SK-N-SH (cell line): ENCODE measurements around the gene TNRC6C. TPM values are rescaled to one million over a fixed set of nuclear protein-coding genes. Genes with fewer than 3 reads are reported as not detected.
A peak's percentile ranks its signal among the peaks of the same experiment; 100 is the strongest.

Source experiments
- CTCF ChIA-PET: fragments of 300-600, 350-600 bp; formaldehyde crosslinking; extraction: SDS; loops from one replicate; lab custom pipeline; 2021; lab: Yijun Ruan, JAX
- POLR2A ChIA-PET: fragments of 350-600 bp; sonication (Branson Sonifier 250); formaldehyde crosslinking; extraction: SDS; loops from one replicate; lab custom pipeline; 2020; ENCODE audit warnings: antibody characterized with exemption, inconsistent platforms; lab: Yijun Ruan, JAX
- DNase-seq: peaks from one replicate; pipeline ENCODE4 v3.0.0; 2012
- H2AFZ ChIP-seq: fragments of 200-600 bp; sonication (generic); 2 replicates; pipeline ENCODE4 v1.8.1; 2016; ENCODE audit warnings: antibody characterized with exemption, mild to moderate bottlenecking, low read depth
- H3F3A ChIP-seq: fragments of 200-600 bp; sonication (generic); replicated peaks from 2 replicates; pipeline ENCODE3; 2016; ENCODE audit warnings: antibody characterized with exemption, mild to moderate bottlenecking; ENCODE audit not compliant: insufficient read depth
- H3K27ac ChIP-seq, 2 experiments: fragments of 200-500 bp in 1 of 2; fragments of 200-600 bp in 1 of 2; sonication (Bioruptor generic) in 1 of 2; sonication (generic), shearing (Covaris generic) in 1 of 2; 2 replicates each; pipeline versions ENCODE4 v1.5.1 to v1.6.1; 2014 to 2016; ENCODE audit warnings: low read depth in 2 of 2, inconsistent platforms in 1 of 2, low read length in 1 of 2, mild to moderate bottlenecking in 1 of 2, mixed read lengths in 1 of 2
- H3K27me3 ChIP-seq: fragments of 200-600 bp; sonication (generic), shearing (Covaris generic); 2 replicates; pipeline ENCODE4 v1.6.1; 2016; ENCODE audit warnings: mixed run types; ENCODE audit not compliant: insufficient read depth
- H3K36me3 ChIP-seq, 2 experiments: fragments of 200-500 bp in 1 of 2; fragments of 200-600 bp in 1 of 2; sonication (Bioruptor generic) in 1 of 2; sonication (generic) in 1 of 2; replicated peaks in 1 of 2; 2 replicates each; pipeline versions ENCODE3 to v1.5.1; 2014 to 2016; ENCODE audit warnings: low read length in 1 of 2, mild to moderate bottlenecking in 1 of 2; ENCODE audit not compliant: insufficient read depth in 2 of 2, control insufficient read depth in 1 of 2
- H3K4me1 ChIP-seq, 2 experiments: fragments of 200-500 bp in 1 of 2; fragments of 200-600 bp in 1 of 2; sonication (Bioruptor generic) in 1 of 2; sonication (generic), shearing (Covaris generic) in 1 of 2; 2 replicates each; pipeline versions ENCODE4 v1.5.1 to v1.6.1; 2014 to 2016; ENCODE audit warnings: low read depth in 1 of 2, low read length in 1 of 2, mixed run types in 1 of 2; ENCODE audit not compliant: insufficient read depth in 2 of 2, control insufficient read depth in 1 of 2
- H3K4me2 ChIP-seq: fragments of 200-600 bp; sonication (generic), shearing (Covaris generic); 2 replicates; pipeline ENCODE4 v1.6.1; 2017; ENCODE audit warnings: mixed run types
- H3K4me3 ChIP-seq, 2 experiments: fragments of 200-500 bp in 1 of 2; fragments of 200-600 bp in 1 of 2; sonication (Bioruptor generic) in 1 of 2; sonication (generic), shearing (Covaris generic) in 1 of 2; 2 replicates each; pipeline versions ENCODE4 v1.5.1 to v1.8.1; 2014 to 2016; ENCODE audit warnings: low read depth in 2 of 2, inconsistent platforms in 1 of 2, low read length in 1 of 2, mild to moderate bottlenecking in 1 of 2, mixed read lengths in 1 of 2, moderate library complexity in 1 of 2
- H3K79me2 ChIP-seq: fragments of 200-600 bp; sonication (generic); 2 replicates; pipeline ENCODE4 v1.8.1; 2017; ENCODE audit warnings: mild to moderate bottlenecking; ENCODE audit not compliant: insufficient read depth
- H3K9ac ChIP-seq: fragments of 200-600 bp; sonication (generic); 2 replicates; pipeline ENCODE4 v1.6.1; 2017; ENCODE audit warnings: mixed run types
- H3K9me2 ChIP-seq: fragments of 200-600 bp; sonication (generic); 2 replicates; pipeline ENCODE4 v1.6.1; 2017; ENCODE audit warnings: mixed run types
- H3K9me3 ChIP-seq: fragments of 200-600 bp; sonication (generic); 2 replicates; pipeline ENCODE4 v1.6.1; 2017; ENCODE audit warnings: mixed run types, mild to moderate bottlenecking, moderate library complexity
- H4K20me1 ChIP-seq: fragments of 200-600 bp; sonication (generic); 2 replicates; pipeline ENCODE4 v1.6.1; 2017; ENCODE audit warnings: mild to moderate bottlenecking, mixed run types; ENCODE audit not compliant: insufficient read depth
- CTCF ChIP-seq: fragments of 200-600 bp; sonication (generic); IDR thresholded peaks from 2 replicates; pipeline ENCODE4 v1.6.1; 2017; ENCODE audit warnings: antibody characterized with exemption, mild to moderate bottlenecking, moderate library complexity
- EZH2phosphoT487 ChIP-seq: fragments of 200-600 bp; sonication (generic); IDR thresholded peaks from 2 replicates; pipeline ENCODE4 v1.6.1; 2017; ENCODE audit warnings: low read depth, mixed run types, mild to moderate bottlenecking, antibody characterized with exemption, moderate library complexity, borderline replicate concordance
- FOSL2 ChIP-seq: IDR thresholded peaks from 2 replicates; pipeline ENCODE4 v1.4.0; 2012; ENCODE audit warnings: low read depth, mild to moderate bottlenecking, moderate library complexity, borderline replicate concordance
- FOXM1 ChIP-seq: IDR thresholded peaks from 2 replicates; pipeline ENCODE4 v1.4.0; 2012; ENCODE audit warnings: low read depth, mild to moderate bottlenecking
- GABPA ChIP-seq: IDR thresholded peaks from 2 replicates; pipeline ENCODE4 v1.4.0; 2012; ENCODE audit warnings: low read depth, mild to moderate bottlenecking
- GATA2 ChIP-seq: sonication (generic); formaldehyde crosslinking; IDR thresholded peaks from 2 replicates; pipeline ENCODE4 v1.5.0; 2020; ENCODE audit warnings: mild to moderate bottlenecking, missing genetic modification reagents
- JUND ChIP-seq: IDR thresholded peaks from 2 replicates; pipeline ENCODE4 v1.4.0; 2012
- MEF2A ChIP-seq: IDR thresholded peaks from 2 replicates; pipeline ENCODE4 v1.4.0; 2012; ENCODE audit warnings: low read depth, borderline replicate concordance
- NRF1 ChIP-seq: IDR thresholded peaks from 2 replicates; pipeline ENCODE4 v1.6.1; 2012; ENCODE audit warnings: low read depth, mild to moderate bottlenecking, low read length
- POLR2AphosphoS5 ChIP-seq: IDR thresholded peaks from 2 replicates; pipeline ENCODE4 v1.6.1; 2012; ENCODE audit warnings: low read depth, low read length
- RAD21 ChIP-seq: IDR thresholded peaks from 2 replicates; pipeline ENCODE4 v1.6.1; 2012; ENCODE audit warnings: mild to moderate bottlenecking, low read length
- RFX5 ChIP-seq: IDR thresholded peaks from 2 replicates; pipeline ENCODE4 v1.6.1; 2012; ENCODE audit warnings: mild to moderate bottlenecking, improper control_type of control experiment, low read length
- RXRA ChIP-seq: IDR thresholded peaks from 2 replicates; pipeline ENCODE4 v1.4.0; 2012; ENCODE audit warnings: low read depth, mild to moderate bottlenecking, borderline replicate concordance
- SMC3 ChIP-seq: IDR thresholded peaks from 2 replicates; pipeline ENCODE4 v1.6.1; 2012; ENCODE audit warnings: low read depth, low read length, improper control_type of control experiment
- TEAD4 ChIP-seq: IDR thresholded peaks from 2 replicates; pipeline ENCODE4 v1.4.0; 2012; ENCODE audit warnings: mild to moderate bottlenecking, borderline replicate concordance; ENCODE audit not compliant: insufficient read depth
- WGBS: methylation state at CpG from one replicate; pipeline ENCODE4 v1.1.6; 2017; ENCODE audit warnings: low lambda C conversion rate; 5-methylcytosine and 5-hydroxymethylcytosine counted together
- polyA plus RNA-seq, 3 experiments: library from polyadenylated mRNA; depleted of rRNA; stranded (reverse); fragments of >200 nt; gene quantifications; 2 replicates each; pipeline ENCODE4 v1.2.3, GENCODE V29; 2012
- TF ChIP-seq, protein P1 (sequence below): fragments of 150-350 bp; IDR thresholded peaks from 2 replicates; pipeline ENCODE4 v1.6.1; 2017; ENCODE audit warnings: antibody characterized with exemption, low read length, low read depth, borderline replicate concordance
- TF ChIP-seq, protein P2 (sequence below): IDR thresholded peaks from 2 replicates; pipeline ENCODE4 v1.4.0; 2012; ENCODE audit warnings: low read depth
- TF ChIP-seq, protein P3 (sequence below): fragments of 150-350 bp; IDR thresholded peaks from 2 replicates; pipeline ENCODE4 v1.6.1; 2016; ENCODE audit warnings: mild to moderate bottlenecking, low read depth, low read length
- TF ChIP-seq, protein P4 (sequence below): IDR thresholded peaks from 2 replicates; pipeline ENCODE4 v1.4.0; 2012; ENCODE audit warnings: low read depth, borderline replicate concordance

Gene TNRC6C
- polyA plus RNA-seq, 1 of the 3 experiments (the other 2 are of a cell fraction), result 2.2 TPM

GRCh38 chr17:78133971-78134898, 175.7 kb downstream of the TNRC6C start:
- no peaks in the 10 kb centered on the region for H4K20me1 ChIP-seq
- POLR2A ChIA-PET, result no interaction called here
- peak; percentile 84 for DNase-seq
- no peaks in the 10 kb centered on the region for H3K9me3 ChIP-seq
- H2AFZ ChIP-seq, result no peak overlapping the region
- no peaks in the 10 kb centered on the region; a peak in 1 of 4 replicates for H3K4me1 ChIP-seq
- no peak overlapping the region for H3K9ac ChIP-seq
- H3K27ac ChIP-seq, result no peak overlapping the region
- H3K4me2 ChIP-seq, result no peak overlapping the region
- CTCF ChIA-PET, result interaction anchor here (0.6 to 6.3 kb wide), 21 partner anchors 9 to 333 kb away, joined by 3 to 73 read pairs (median 5); no protein-coding TSS in a partner anchor
- TF ChIP-seq SMC3 (peak; percentile 52), CTCF (peak; percentile 66), GATA2 (CRISPR knock-in tag) (no peak), RFX5 (no peak), RAD21 (peak; percentile 63), JUND (no peak)
- TF ChIP-seq, protein P1, sequence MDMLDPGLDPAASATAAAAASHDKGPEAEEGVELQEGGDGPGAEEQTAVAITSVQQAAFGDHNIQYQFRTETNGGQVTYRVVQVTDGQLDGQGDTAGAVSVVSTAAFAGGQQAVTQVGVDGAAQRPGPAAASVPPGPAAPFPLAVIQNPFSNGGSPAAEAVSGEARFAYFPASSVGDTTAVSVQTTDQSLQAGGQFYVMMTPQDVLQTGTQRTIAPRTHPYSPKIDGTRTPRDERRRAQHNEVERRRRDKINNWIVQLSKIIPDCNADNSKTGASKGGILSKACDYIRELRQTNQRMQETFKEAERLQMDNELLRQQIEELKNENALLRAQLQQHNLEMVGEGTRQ, result no peak
- TF ChIP-seq, protein P2, sequence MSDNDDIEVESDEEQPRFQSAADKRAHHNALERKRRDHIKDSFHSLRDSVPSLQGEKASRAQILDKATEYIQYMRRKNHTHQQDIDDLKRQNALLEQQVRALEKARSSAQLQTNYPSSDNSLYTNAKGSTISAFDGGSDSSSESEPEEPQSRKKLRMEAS, result no peak
- peaks cover 3% of the 10 kb centered on the region for H3K27me3 ChIP-seq
- H3K4me3 ChIP-seq, result no peak overlapping the region
- H3K79me2 ChIP-seq, result no peaks in the 10 kb centered on the region
- H3F3A ChIP-seq, result no peaks in the 10 kb centered on the region
- H3K36me3 ChIP-seq, result no peaks in the 10 kb centered on the region
- no peaks in the 10 kb centered on the region for H3K9me2 ChIP-seq
- WGBS, result 57% methylated on average over 28 of the region's 39 CpGs

GRCh38 chr17:78134899-78135385, 176.4 kb downstream of the TNRC6C start:
- no peak overlapping the region for H3K27ac ChIP-seq
- H3K4me2 ChIP-seq, result no peak overlapping the region
- ChIA-PET CTCF (interaction anchor here (0.6 to 6.3 kb wide), 19 partner anchors 9 to 116 kb away, joined by 3 to 73 read pairs (median 5); no protein-coding TSS in a partner anchor), POLR2A (no interaction called here)
- no peaks in the 10 kb centered on the region for H3K9me2 ChIP-seq
- no peak overlapping the region for H3K9ac ChIP-seq
- no peak overlapping the region for H2AFZ ChIP-seq
- H3K4me1 ChIP-seq, result no peaks in the 10 kb centered on the region; a peak in 1 of 4 replicates
- no peaks in the 10 kb centered on the region for H3K9me3 ChIP-seq
- no peaks in the 10 kb centered on the region for H3F3A ChIP-seq
- H4K20me1 ChIP-seq, result no peaks in the 10 kb centered on the region
- 54% methylated on average over 8 of the region's 9 CpGs for WGBS
- DNase-seq, result no peak
- peaks cover 3% of the 10 kb centered on the region for H3K27me3 ChIP-seq
- H3K36me3 ChIP-seq, result no peaks in the 10 kb centered on the region
- H3K4me3 ChIP-seq, result no peak overlapping the region
- H3K79me2 ChIP-seq, result no peaks in the 10 kb centered on the region
- TF ChIP-seq JUND (no peak), POLR2AphosphoS5 (no peak), MEF2A (no peak), RXRA (no peak), TEAD4 (no peak), FOXM1 (no peak), SMC3 (no peak), NRF1 (no peak), RFX5 (no peak), FOSL2 (no peak), GATA2 (CRISPR knock-in tag) (no peak), EZH2phosphoT487 (no peak), GABPA (no peak)
- TF ChIP-seq, protein P3, sequence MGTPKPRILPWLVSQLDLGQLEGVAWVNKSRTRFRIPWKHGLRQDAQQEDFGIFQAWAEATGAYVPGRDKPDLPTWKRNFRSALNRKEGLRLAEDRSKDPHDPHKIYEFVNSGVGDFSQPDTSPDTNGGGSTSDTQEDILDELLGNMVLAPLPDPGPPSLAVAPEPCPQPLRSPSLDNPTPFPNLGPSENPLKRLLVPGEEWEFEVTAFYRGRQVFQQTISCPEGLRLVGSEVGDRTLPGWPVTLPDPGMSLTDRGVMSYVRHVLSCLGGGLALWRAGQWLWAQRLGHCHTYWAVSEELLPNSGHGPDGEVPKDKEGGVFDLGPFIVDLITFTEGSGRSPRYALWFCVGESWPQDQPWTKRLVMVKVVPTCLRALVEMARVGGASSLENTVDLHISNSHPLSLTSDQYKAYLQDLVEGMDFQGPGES, result no peak
- TF ChIP-seq, protein P1, result no peak
- TF ChIP-seq, protein P4, sequence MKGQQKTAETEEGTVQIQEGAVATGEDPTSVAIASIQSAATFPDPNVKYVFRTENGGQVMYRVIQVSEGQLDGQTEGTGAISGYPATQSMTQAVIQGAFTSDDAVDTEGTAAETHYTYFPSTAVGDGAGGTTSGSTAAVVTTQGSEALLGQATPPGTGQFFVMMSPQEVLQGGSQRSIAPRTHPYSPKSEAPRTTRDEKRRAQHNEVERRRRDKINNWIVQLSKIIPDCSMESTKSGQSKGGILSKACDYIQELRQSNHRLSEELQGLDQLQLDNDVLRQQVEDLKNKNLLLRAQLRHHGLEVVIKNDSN, result no peak
